ENCODE results near the gene MNT. TPM values are rescaled to one million over a fixed set of nuclear protein-coding genes. Genes with fewer than 3 reads are reported as not detected.

MNT gene
- total RNA-seq, 1 experiment from 2014 or later, result 3.2 TPM

DNA sequence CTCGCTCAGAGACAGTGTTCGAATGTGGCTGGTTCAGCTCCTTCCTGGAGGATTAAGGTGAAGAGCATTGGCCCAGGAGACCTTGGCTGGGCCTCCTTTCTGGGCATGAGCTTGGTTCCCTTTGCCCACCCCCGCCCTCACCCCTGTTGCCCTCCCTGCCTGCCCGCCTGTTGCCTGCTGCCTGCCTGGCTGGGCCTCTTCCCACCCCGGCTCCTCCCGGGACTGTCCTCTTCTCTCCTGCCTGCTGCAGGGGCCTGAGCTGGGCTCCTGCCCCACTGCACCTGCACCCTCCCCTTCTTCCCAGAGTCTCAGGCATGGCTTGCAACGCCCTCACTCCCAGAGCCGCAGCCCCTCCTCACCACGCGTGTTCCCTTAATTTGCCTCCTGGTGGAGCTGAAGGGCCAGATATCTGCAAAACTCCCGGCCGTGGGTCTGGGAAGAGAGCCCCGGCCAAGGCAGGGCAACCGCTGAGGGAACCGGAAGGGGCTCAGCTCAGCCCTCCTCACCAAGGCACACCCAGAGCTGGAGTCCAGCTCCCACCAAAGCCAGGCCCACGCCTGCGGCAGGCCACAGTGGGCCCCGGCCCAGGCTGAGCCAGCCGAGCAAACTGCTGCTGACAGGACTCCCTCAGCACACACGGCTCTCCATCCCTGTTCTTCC lies 31.2 kb downstream of the MNT start:
- in situ Hi-C loops (cut with HindIII; ENCODE audit: low sequenced_read_pairs), result no loop called here
- DNase-seq (ENCODE audit: low spot score), result no peak

- in situ Hi-C loops (cut with HindIII; ENCODE audit: low sequenced_read_pairs), result no loop called here
- no peak for DNase-seq (ENCODE audit: low spot score)
Measured at GRCh38 chr17:2369039-2369438, 31.8 kb downstream of the MNT start.

- DNase-seq (ENCODE audit: low spot score), result no peak
- in situ Hi-C loops (cut with HindIII; ENCODE audit: low sequenced_read_pairs), result no loop called here
Measured at GRCh38 chr17:2368359-2368758, 32.5 kb downstream of the MNT start.

- in situ Hi-C loops (cut with HindIII; ENCODE audit: low sequenced_read_pairs), result no loop called here
- no peak for DNase-seq (ENCODE audit: low spot score)
Measured at GRCh38 chr17:2366747-2367494, 33.9 kb downstream of the MNT start.

GRCh38 chr17:2365132-2365531 lies 35.7 kb downstream of the MNT start:
- no peak for DNase-seq (ENCODE audit: low spot score)
- in situ Hi-C loops (cut with HindIII; ENCODE audit: low sequenced_read_pairs), result no loop called here

GRCh38 chr17:2364763-2365116 lies 36.1 kb downstream of the MNT start:
- in situ Hi-C loops (cut with HindIII; ENCODE audit: low sequenced_read_pairs), result no loop called here

DNA sequence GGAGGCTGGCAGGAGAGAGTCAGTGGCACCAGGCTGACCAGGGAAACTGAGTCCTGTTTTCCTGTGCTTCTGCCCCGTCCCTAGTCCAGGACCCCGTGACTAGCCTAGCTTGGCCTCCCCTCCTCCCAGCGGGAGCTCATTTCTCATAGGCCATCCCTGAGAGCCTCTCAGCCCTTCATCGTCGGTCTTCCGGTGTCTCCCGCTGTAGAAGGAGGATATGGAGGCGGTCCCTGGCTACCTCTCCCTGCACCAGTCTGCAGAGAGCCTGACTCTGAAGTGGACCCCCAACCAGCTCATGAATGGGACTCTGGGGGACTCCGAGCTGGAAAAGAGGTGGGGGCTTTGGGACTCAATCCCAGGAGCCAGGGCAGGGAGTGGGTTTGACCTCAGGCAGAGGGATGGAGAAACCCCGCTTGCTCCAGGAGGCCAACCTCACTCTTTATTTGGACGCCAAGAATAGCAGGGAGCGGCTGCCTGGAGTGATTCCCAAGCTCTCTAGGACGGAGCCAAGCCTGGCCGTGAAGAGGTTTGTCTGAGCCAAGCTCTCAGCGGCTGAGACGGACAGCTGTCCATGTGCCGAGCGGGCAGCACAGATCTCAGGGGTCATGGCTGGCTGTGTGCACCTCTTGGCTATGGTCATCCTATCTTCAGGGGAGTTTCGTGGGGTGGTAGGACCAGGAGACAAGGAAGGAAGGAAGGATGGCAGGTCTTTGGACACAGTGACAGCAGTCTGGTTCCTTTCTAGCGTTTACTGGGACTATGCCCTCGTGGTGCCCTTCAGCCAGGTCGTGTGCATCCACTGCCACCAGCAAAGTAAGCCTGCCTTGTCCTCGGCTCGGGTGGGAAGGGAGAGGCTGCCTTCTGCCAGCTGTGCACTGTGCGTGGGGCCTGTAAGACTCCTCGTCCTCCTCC lies 36.8 kb downstream of the MNT start:
- in situ Hi-C loops (cut with HindIII; ENCODE audit: low sequenced_read_pairs), result no loop called here
- DNase-seq (ENCODE audit: low spot score), result peak; percentile 70

More at GRCh38 chr17:2364763-2365116, 36.1 kb downstream of the MNT start:
- no peak for DNase-seq (ENCODE audit: low spot score)

GRCh38 chr17:2363318-2363717 lies 37.5 kb downstream of the MNT start:
- DNase-seq (ENCODE audit: low spot score), result no peak
- in situ Hi-C loops (cut with HindIII; ENCODE audit: low sequenced_read_pairs), result no loop called here

GRCh38 chr17:2362881-2363280 lies 38.0 kb downstream of the MNT start:
- in situ Hi-C loops (cut with HindIII; ENCODE audit: low sequenced_read_pairs), result no loop called here

GRCh38 chr17:2362416-2362815 lies 38.4 kb downstream of the MNT start:
- no peak for DNase-seq (ENCODE audit: low spot score)
- in situ Hi-C loops (cut with HindIII; ENCODE audit: low sequenced_read_pairs), result no loop called here

More at GRCh38 chr17:2362881-2363280, 38.0 kb downstream of the MNT start:
- DNase-seq (ENCODE audit: low spot score), result no peak

DNA sequence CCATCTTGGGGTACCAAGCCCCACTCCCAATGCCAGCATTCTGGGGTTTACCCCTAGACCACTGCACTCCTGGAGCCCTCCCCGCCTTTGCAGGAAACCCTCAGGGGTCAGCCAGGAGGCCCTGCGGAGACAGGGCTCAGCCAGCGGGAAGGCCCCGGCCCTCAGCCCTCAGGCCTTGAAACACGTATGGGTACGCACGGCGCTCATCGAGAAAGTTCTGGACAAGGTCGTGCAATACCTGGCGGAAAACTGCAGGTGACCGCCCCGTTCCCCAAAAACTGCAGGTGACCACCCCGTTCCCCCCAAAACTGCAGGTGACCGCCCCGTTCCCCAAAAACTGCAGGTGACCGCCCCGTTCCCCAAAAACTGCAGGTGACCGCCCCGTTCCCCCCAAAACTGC lies 38.8 kb downstream of the MNT start:
- DNase-seq (ENCODE audit: low spot score), result no peak
- in situ Hi-C loops (cut with HindIII; ENCODE audit: low sequenced_read_pairs), result no loop called here

DNA sequence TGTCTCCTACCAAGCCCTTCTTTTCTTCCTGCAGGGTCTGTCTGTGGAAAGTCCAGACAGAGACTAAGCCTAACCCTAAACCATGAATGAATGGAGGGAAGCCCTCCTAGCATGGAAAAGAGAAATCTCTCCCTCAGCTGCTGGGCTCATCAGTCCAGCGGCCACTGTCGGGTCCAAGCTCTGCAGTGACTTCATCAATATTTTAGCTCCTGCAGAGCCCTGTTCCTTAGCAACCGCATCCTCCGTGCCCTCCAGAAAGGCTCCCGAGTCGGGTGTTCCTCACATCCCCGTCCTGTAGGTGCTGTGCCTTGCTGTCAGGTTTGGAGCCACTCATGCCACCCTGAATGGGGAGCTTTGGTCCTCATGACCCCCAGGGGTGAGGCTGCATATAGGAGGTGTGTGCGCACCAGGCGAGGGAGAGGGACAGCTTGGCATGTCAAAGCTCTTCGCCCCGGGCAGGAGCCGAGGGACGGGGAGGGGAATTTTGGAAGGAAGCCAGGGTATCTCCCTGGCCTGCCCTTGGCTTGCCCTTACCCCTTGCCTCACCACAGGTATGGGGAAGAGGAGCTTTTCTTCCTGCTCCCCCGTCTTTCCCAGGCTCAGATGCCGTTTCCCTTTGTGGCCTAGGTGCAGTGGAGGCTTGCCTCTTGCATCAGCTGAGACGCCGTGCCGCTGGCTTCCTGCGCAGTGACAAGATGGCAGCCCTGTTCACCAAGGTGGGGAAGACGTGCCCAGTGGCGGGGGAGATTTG lies 39.7 kb downstream of the MNT start:
- DNase-seq (ENCODE audit: low spot score), result no peak
- in situ Hi-C loops (cut with HindIII; ENCODE audit: low sequenced_read_pairs), result no loop called here

- DNase-seq (ENCODE audit: low spot score), result no peak
- in situ Hi-C loops (cut with HindIII; ENCODE audit: low sequenced_read_pairs), result no loop called here
Measured at GRCh38 chr17:2357931-2358434, 42.9 kb downstream of the MNT start.

- no peak for DNase-seq (ENCODE audit: low spot score)
- in situ Hi-C loops (cut with HindIII; ENCODE audit: low sequenced_read_pairs), result no loop called here
Measured at GRCh38 chr17:2357237-2357636, 43.6 kb downstream of the MNT start.

DNA sequence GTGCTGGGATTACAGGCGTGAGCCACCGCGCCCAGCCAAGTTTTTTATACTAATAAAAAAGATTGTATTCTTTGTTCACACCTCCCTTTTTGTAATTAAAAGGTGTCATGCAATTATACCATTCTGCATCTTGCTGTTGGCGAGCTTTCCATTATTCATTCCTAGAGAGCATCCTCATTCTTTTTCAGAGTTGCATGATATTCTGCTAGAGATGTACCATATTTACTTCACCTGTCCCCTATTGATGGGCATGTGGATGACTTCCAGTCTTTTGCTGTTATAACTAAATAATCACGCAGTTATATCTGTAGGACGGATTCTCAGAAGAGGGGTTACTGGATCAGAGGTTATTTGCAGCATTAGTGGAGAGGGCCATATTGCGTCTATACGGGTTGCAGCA lies 46.5 kb downstream of the MNT start:
- DNase-seq (ENCODE audit: low spot score), result no peak
- in situ Hi-C loops (cut with HindIII; ENCODE audit: low sequenced_read_pairs), result no loop called here

DNA sequence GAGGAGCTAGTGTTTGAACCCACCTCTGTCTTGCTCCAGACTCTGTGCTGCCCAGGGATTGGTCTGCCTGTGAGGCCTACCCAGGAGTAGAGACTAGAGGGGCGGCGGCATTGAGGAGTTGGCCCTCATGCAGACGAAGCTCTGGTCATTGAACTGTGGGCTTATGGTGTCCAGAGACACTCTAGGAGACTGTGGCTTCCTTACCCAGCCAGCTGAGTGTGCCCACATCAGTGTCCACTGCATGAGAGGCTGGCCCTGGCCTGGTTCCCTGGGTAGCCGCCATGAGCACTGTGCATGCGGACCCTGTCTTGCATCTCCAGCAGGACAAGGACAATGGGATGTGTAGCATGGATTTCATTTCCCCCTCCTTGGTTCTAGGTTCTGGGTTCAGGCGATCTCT lies 49.6 kb downstream of the MNT start:
- DNase-seq (ENCODE audit: low spot score), result no peak
- in situ Hi-C loops (cut with HindIII; ENCODE audit: low sequenced_read_pairs), result no loop called here

DNA sequence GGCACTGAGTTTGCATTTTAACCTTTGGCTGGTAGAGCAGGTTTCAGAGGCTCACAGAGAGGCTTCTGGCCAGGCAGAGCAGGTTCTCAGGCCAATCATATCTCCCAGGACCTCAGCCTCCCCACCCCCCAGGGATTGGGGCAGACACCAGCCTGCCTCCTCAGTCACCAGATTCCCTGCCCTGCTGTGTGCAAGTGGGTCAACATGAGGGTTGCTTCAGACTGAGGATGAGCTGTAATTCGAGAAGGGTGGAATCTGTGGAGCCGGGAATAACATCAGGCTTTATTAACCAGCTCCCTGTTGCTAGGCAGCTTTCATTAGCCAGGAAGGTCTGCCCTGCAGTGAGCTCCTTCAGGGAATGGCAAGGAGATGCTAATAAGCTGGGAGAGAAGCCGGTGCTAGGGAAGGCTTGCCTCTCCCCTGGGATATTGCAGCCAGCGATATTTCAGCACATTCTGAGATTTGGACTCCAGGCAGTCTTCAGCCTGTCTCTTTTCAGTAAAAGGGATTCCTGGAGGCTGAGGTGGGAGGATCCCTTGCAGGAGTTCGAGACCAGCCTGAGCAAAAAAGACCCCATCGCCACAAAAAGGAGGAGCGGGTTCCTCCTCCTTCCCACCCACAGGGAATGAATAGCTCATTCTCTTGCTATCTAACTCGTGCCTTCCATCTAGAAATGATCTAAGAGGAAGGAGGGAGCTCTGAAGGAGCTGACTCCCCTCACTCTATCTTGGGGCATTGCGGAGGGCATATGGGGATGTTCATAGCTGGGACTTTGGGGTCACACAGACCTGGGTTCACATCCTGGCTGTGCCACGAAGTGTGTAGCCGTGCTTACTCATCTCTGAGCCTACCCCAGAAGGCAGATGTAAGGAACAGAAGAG lies 52.8 kb downstream of the MNT start:
- in situ Hi-C loops (cut with HindIII; ENCODE audit: low sequenced_read_pairs), result no loop called here
- peak; percentile 53 for DNase-seq (ENCODE audit: low spot score)

DNA sequence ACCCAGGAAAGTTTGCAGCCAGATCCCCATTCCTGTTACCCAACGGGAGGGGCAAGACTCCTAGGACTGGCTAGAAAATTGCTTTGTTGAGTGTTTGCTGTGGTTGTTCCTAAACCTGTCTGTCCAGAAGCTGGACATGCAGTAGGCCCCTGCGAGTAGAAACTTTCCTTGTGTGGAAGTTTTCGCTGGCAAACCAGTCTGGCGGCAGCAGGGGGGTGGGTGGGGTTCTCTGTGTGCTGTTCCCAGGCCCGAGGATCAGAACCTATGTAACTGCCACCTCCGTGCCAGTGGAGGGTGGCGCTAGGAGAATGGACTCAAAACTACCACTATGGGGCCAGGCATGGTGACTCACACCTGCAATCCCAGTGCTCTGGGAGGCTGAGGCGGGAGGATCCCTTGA lies 54.4 kb downstream of the MNT start:
- no peak for DNase-seq (ENCODE audit: low spot score)
- in situ Hi-C loops (cut with HindIII; ENCODE audit: low sequenced_read_pairs), result no loop called here

Measured in G401 (cell line).